ENCODE data around the gene RALGPS1. TPM values are rescaled to one million over a fixed set of nuclear protein-coding genes. Genes with fewer than 3 reads are reported as not detected.

The RALGPS1 gene
- polyA plus RNA-seq, 1 of the 3 experiments (the other 2 are of a cell fraction) = 3.9 TPM

- ChIA-PET POLR2A (no interaction called here), CTCF (interaction anchor here (4.0 kb wide), 1 partner anchor 18 kb away, joined by 19 read pairs; no protein-coding TSS in a partner anchor)
- no peak for TF ChIP-seq JUND (IDR thresholded peaks at IDR 0.05)
- TF ChIP-seq RFX5 (IDR thresholded peaks at IDR 0.05; ENCODE audit: low read length) = no peak
- TF ChIP-seq, protein P1, sequence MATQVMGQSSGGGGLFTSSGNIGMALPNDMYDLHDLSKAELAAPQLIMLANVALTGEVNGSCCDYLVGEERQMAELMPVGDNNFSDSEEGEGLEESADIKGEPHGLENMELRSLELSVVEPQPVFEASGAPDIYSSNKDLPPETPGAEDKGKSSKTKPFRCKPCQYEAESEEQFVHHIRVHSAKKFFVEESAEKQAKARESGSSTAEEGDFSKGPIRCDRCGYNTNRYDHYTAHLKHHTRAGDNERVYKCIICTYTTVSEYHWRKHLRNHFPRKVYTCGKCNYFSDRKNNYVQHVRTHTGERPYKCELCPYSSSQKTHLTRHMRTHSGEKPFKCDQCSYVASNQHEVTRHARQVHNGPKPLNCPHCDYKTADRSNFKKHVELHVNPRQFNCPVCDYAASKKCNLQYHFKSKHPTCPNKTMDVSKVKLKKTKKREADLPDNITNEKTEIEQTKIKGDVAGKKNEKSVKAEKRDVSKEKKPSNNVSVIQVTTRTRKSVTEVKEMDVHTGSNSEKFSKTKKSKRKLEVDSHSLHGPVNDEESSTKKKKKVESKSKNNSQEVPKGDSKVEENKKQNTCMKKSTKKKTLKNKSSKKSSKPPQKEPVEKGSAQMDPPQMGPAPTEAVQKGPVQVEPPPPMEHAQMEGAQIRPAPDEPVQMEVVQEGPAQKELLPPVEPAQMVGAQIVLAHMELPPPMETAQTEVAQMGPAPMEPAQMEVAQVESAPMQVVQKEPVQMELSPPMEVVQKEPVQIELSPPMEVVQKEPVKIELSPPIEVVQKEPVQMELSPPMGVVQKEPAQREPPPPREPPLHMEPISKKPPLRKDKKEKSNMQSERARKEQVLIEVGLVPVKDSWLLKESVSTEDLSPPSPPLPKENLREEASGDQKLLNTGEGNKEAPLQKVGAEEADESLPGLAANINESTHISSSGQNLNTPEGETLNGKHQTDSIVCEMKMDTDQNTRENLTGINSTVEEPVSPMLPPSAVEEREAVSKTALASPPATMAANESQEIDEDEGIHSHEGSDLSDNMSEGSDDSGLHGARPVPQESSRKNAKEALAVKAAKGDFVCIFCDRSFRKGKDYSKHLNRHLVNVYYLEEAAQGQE (IDR thresholded peaks at IDR 0.05; ENCODE audit: low read depth, low read length) = no peak
- no peak for TF ChIP-seq FOSL2 (IDR thresholded peaks at IDR 0.05; ENCODE audit: borderline replicate concordance, low read depth)
- no peak for TF ChIP-seq YY1 (IDR thresholded peaks at IDR 0.05; ENCODE audit: low read depth)
- TF ChIP-seq RAD21 (IDR thresholded peaks at IDR 0.05; ENCODE audit: low read length) = no peak
- TF ChIP-seq ZBTB33 (IDR thresholded peaks at IDR 0.05; ENCODE audit: borderline replicate concordance, low read depth) = no peak
- no peak for TF ChIP-seq EP300 (IDR thresholded peaks at IDR 0.05; ENCODE audit: borderline replicate concordance in 1 of 2, low read depth in 1 of 2, low read length in 1 of 2)
- TF ChIP-seq, protein P2, sequence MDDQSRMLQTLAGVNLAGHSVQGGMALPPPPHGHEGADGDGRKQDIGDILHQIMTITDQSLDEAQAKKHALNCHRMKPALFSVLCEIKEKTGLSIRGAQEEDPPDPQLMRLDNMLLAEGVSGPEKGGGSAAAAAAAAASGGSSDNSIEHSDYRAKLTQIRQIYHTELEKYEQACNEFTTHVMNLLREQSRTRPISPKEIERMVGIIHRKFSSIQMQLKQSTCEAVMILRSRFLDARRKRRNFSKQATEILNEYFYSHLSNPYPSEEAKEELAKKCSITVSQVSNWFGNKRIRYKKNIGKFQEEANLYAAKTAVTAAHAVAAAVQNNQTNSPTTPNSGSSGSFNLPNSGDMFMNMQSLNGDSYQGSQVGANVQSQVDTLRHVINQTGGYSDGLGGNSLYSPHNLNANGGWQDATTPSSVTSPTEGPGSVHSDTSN (IDR thresholded peaks at IDR 0.05) = no peak
- no peak for TF ChIP-seq GABPA (IDR thresholded peaks at IDR 0.05; ENCODE audit: low read depth)
- no peak for TF ChIP-seq TAF1 (IDR thresholded peaks at IDR 0.05; ENCODE audit: borderline replicate concordance, low read depth, low read length)
- no peak for TF ChIP-seq NRF1 (IDR thresholded peaks at IDR 0.05; ENCODE audit: low read depth, low read length)
- no peak for TF ChIP-seq TCF12 (IDR thresholded peaks at IDR 0.05)
- TF ChIP-seq SIN3A (IDR thresholded peaks at IDR 0.05; ENCODE audit: borderline replicate concordance, low read depth, low read length) = no peak
- TF ChIP-seq, protein P3, sequence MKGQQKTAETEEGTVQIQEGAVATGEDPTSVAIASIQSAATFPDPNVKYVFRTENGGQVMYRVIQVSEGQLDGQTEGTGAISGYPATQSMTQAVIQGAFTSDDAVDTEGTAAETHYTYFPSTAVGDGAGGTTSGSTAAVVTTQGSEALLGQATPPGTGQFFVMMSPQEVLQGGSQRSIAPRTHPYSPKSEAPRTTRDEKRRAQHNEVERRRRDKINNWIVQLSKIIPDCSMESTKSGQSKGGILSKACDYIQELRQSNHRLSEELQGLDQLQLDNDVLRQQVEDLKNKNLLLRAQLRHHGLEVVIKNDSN (IDR thresholded peaks at IDR 0.05; ENCODE audit: borderline replicate concordance, low read depth) = no peak
- H3K36me3 ChIP-seq (replicated peaks in 1 of 2; ENCODE audit: control insufficient read depth in 1 of 2, insufficient read depth in 2 of 2, low read length in 1 of 2) = no peaks in the 10 kb centered on the region
- WGBS (ENCODE audit: low lambda C conversion rate) = 96% methylated on average over 5 of the region's 6 CpGs
- DNase-seq = no peak
- no peak overlapping the region for H2AFZ ChIP-seq (ENCODE audit: low read depth)
- H3K4me3 ChIP-seq (ENCODE audit: low read depth in 2 of 2, low read length in 1 of 2) = no peak overlapping the region
- H3K4me1 ChIP-seq (ENCODE audit: control insufficient read depth in 1 of 2, insufficient read depth in 2 of 2, low read depth in 1 of 2, low read length in 1 of 2) = peaks cover 6 to 27% of the 10 kb centered on the region in 2 experiments; a peak in 3 of 4 replicates
- H3K4me2 ChIP-seq = no peak overlapping the region
- H3K9me3 ChIP-seq = no peaks in the 10 kb centered on the region
- H3F3A ChIP-seq (replicated peaks; ENCODE audit: insufficient read depth) = peaks cover 11% of the 10 kb centered on the region
- no peaks in the 10 kb centered on the region for H3K79me2 ChIP-seq (ENCODE audit: insufficient read depth)
- no peak overlapping the region for H3K27ac ChIP-seq (ENCODE audit: low read depth in 2 of 2, low read length in 1 of 2)
- no peaks in the 10 kb centered on the region for H4K20me1 ChIP-seq (ENCODE audit: insufficient read depth)
- no peaks in the 10 kb centered on the region for H3K9me2 ChIP-seq
- no peak overlapping the region for H3K9ac ChIP-seq
- no peaks in the 10 kb centered on the region for H3K27me3 ChIP-seq (ENCODE audit: insufficient read depth)
These were observed 267.1 kb downstream of the RALGPS1 start for GRCh38 chr9:127181595-127182190.
